Measurements from ENCODE around the gene LSR.

The LSR gene

DNA sequence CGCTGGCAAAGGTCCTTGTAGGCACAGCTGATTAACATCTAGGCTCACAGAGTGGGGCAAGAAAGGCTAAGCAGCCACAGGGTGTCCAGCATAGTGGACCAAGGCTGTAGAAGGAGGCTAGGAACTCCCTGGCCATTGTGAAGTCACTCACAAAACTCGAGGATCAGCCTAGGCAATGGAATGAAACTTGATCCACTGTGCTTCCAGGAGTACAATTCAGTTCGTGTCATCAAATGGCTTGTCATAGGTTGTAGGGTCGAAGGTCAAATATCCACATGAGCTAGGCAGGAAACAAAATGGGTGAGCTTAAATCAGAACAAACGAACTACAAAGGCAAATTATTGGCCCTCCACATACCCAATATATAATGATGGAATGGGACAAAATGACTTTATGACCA lies 15.9 kb upstream of the LSR start:
- no peak for TF ChIP-seq NFIC (IDR thresholded peaks at IDR 0.05)
- TF ChIP-seq RAD21 (IDR thresholded peaks at IDR 0.05; ENCODE audit: low read depth): no peak
- TF ChIP-seq CREB1 (IDR thresholded peaks at IDR 0.05; ENCODE audit: low read depth): no peak
- TF ChIP-seq, protein P1, sequence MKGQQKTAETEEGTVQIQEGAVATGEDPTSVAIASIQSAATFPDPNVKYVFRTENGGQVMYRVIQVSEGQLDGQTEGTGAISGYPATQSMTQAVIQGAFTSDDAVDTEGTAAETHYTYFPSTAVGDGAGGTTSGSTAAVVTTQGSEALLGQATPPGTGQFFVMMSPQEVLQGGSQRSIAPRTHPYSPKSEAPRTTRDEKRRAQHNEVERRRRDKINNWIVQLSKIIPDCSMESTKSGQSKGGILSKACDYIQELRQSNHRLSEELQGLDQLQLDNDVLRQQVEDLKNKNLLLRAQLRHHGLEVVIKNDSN (IDR thresholded peaks at IDR 0.05): no peak
- TF ChIP-seq FOXM1 (IDR thresholded peaks at IDR 0.05; ENCODE audit: borderline replicate concordance, low read depth): no peak
- no peak for TF ChIP-seq EP300 (IDR thresholded peaks at IDR 0.05; ENCODE audit: borderline replicate concordance)
- no peak for TF ChIP-seq EGR1 (IDR thresholded peaks at IDR 0.05)
- TF ChIP-seq ZBTB7A (IDR thresholded peaks at IDR 0.05; ENCODE audit: low read depth): no peak
- TF ChIP-seq YY1 (IDR thresholded peaks at IDR 0.05; ENCODE audit: low read depth): no peak
- no peak for TF ChIP-seq TEAD4 (IDR thresholded peaks at IDR 0.05)
- TF ChIP-seq, protein P2, sequence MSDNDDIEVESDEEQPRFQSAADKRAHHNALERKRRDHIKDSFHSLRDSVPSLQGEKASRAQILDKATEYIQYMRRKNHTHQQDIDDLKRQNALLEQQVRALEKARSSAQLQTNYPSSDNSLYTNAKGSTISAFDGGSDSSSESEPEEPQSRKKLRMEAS (IDR thresholded peaks at IDR 0.05): no peak
- TF ChIP-seq TAF1 (IDR thresholded peaks at IDR 0.05; ENCODE audit: low read depth): no peak

DNA sequence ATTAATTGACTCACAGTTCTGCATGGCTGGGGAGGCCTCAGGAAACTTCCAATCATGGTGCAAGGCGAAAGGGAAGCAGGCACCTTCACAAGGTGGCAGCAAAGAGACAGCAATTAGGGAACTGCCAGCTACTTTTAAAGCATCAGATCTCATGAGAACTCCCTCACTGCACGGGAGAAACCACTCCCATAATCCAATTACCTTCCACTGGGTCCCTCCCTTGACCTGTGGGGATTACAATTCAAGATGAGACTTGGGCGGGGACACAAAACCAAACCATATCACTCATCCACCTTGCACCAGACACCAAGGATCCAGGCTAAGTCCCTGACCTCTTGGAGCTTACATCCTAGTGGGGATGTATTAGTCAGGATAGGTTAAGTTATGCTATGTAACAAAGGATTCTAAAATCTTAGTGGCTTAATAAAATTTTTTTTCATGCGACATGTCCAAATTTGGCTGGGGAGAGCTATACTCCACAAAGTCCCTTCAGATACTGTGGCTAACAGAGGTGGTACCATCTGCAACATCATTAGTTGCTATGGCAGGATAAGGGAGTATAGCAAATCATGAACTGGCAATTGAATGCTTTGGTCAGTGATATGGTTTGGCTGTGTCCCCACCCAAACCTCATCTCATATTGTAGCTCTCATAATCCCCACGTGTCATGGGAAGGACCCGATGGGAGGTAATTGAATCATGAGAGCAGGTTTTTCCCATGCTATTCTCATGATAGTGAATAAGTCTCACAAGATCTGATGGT lies 12.0 kb upstream of the LSR start:
- TF ChIP-seq RAD21 (IDR thresholded peaks at IDR 0.05; ENCODE audit: low read depth): peak; percentile 31; the same call in 1 of the 2 replicates
- no peak for TF ChIP-seq NFIC (IDR thresholded peaks at IDR 0.05)

DNA sequence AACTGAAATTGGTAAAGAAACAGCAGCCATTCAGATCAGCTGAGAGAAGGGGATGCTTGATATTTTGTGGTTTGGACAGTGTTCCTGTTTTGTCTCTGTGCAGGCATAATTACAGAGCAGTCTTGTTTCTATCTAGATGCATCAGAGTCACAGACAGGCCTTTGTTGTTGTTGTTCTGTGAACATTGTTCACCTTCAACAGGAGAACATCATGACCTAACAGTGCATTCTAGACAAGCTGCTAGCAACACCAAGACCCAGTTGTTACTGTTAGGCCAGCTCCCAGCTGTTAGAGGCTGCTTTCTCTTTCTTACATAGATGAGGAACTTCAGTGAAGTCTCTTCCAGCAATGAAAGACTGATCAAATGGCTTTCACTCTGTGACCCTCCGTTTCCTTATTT lies 8.5 kb upstream of the LSR start:
- TF ChIP-seq CEBPB (IDR thresholded peaks at IDR 0.05) (no peak), ZBTB7A (IDR thresholded peaks at IDR 0.05; ENCODE audit: low read depth) (no peak), YY1 (IDR thresholded peaks at IDR 0.05; ENCODE audit: low read depth) (no peak), NFIC (IDR thresholded peaks at IDR 0.05) (no peak), CREB1 (IDR thresholded peaks at IDR 0.05; ENCODE audit: low read depth) (no peak), RAD21 (IDR thresholded peaks at IDR 0.05; ENCODE audit: low read depth) (no peak), TEAD4 (IDR thresholded peaks at IDR 0.05) (no peak), TCF12 (IDR thresholded peaks at IDR 0.05; ENCODE audit: low read depth) (no peak), FOXM1 (IDR thresholded peaks at IDR 0.05; ENCODE audit: borderline replicate concordance, low read depth) (no peak), TAF1 (IDR thresholded peaks at IDR 0.05; ENCODE audit: low read depth) (no peak), EP300 (IDR thresholded peaks at IDR 0.05; ENCODE audit: borderline replicate concordance) (no peak), EGR1 (IDR thresholded peaks at IDR 0.05) (no peak)
- TF ChIP-seq, protein P2 (IDR thresholded peaks at IDR 0.05): no peak
- TF ChIP-seq, protein P1 (IDR thresholded peaks at IDR 0.05): no peak
- TF ChIP-seq, protein P3, sequence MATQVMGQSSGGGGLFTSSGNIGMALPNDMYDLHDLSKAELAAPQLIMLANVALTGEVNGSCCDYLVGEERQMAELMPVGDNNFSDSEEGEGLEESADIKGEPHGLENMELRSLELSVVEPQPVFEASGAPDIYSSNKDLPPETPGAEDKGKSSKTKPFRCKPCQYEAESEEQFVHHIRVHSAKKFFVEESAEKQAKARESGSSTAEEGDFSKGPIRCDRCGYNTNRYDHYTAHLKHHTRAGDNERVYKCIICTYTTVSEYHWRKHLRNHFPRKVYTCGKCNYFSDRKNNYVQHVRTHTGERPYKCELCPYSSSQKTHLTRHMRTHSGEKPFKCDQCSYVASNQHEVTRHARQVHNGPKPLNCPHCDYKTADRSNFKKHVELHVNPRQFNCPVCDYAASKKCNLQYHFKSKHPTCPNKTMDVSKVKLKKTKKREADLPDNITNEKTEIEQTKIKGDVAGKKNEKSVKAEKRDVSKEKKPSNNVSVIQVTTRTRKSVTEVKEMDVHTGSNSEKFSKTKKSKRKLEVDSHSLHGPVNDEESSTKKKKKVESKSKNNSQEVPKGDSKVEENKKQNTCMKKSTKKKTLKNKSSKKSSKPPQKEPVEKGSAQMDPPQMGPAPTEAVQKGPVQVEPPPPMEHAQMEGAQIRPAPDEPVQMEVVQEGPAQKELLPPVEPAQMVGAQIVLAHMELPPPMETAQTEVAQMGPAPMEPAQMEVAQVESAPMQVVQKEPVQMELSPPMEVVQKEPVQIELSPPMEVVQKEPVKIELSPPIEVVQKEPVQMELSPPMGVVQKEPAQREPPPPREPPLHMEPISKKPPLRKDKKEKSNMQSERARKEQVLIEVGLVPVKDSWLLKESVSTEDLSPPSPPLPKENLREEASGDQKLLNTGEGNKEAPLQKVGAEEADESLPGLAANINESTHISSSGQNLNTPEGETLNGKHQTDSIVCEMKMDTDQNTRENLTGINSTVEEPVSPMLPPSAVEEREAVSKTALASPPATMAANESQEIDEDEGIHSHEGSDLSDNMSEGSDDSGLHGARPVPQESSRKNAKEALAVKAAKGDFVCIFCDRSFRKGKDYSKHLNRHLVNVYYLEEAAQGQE (IDR thresholded peaks at IDR 0.05; ENCODE audit: low read depth): no peak

DNA sequence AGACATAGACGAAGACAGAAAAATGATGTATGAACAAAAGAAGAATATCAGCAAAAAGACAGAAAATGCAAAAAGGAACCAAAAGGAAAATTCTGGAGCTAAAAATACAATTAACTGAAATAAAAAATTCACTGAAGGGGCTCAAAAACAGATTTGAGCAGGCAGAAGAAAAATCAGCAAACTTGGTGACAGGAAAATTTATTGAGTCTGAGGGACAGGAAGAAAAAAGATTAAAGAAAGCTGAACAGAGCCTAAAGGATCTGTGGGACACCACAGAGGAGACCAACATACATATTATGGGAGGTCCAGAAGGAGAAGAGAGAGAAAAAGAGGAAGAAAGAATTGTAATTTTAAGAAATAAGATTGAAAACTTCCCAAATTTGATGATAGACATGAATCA lies 7.4 kb upstream of the LSR start:
- TF ChIP-seq, protein P2 (IDR thresholded peaks at IDR 0.05): no peak
- TF ChIP-seq TEAD4 (IDR thresholded peaks at IDR 0.05): no peak
- no peak for TF ChIP-seq EP300 (IDR thresholded peaks at IDR 0.05; ENCODE audit: borderline replicate concordance)
- no peak for TF ChIP-seq RAD21 (IDR thresholded peaks at IDR 0.05; ENCODE audit: low read depth)

DNA sequence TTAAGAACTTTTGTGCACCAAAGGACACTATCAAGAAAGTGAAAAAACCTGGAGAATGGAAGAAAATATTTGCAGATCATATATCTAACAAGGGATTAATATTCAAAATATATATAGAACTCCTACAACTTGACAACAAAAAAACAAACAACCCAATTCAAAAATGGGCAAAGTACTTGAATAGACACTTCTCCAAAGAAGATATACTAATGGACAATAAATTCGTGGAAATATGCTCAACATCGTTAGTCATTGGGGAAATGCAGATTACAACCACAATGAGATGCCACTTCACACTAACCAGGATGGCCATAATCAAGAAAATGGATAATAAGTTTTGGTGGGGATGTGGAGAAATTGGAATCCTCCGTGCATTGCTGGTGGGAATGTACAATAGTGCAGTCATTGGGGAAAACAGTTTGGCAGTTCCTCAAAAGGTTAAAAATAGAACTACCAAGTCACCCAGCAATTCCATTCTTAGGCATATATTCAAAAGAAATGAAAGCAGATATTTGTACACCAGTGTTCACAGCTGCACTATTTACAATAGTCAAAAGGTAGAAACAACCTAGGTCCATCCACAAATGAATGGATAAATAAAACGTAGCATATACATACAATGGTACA lies 2.2 kb upstream of the LSR start:
- TF ChIP-seq, protein P1 (IDR thresholded peaks at IDR 0.05): no peak
- TF ChIP-seq NFIC (IDR thresholded peaks at IDR 0.05): no peak

DNA sequence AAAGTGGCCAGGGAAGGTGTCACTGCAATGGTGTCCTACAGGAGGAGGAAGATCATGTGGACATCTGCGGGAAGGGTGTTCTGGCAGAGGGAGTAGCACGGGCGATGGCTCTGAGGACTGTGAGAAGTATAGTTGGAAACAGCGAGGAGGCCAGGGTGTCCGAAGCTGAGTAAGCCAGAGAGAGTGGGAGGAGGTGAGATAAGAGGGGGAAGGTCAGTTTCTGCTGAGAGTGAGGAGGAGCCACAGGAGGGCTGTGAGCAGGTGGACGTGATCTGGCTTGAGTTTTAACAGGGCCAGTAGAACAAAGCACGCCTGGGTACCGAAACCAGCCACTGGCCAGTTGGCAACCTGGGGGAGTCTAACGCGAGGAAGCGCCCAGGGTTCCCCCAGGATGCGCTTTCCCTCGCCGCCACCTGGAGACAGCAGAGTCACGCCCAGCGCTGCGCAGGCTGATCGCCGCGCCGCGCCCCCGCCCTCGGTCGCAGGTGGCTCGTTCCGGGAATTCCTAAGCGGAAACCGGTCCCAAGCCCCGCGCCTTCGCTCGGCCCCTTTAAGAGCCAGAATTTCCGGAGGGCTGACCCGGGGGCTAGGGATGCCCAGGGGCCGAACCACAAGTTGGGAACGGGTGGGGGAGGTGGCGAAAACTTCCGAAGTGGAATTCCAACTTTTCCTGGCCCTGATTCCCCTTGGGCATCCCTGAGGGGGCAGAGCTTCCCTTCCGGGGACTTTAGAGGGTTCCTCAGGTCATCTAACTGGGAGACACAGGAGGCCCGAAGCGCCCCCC lies 1.1 kb upstream of the LSR start:
- no peak for TF ChIP-seq CREB1 (IDR thresholded peaks at IDR 0.05; ENCODE audit: low read depth)
- TF ChIP-seq FOXM1 (IDR thresholded peaks at IDR 0.05; ENCODE audit: borderline replicate concordance, low read depth): peak; percentile 43; the same call in 1 of the 2 replicates
- TF ChIP-seq ZBTB7A (IDR thresholded peaks at IDR 0.05; ENCODE audit: low read depth): no peak
- TF ChIP-seq, protein P3 (IDR thresholded peaks at IDR 0.05; ENCODE audit: low read depth): no peak
- no peak for TF ChIP-seq CEBPB (IDR thresholded peaks at IDR 0.05)
- TF ChIP-seq RAD21 (IDR thresholded peaks at IDR 0.05; ENCODE audit: low read depth): peak; percentile 58; the same call in 1 of the 2 replicates
- peak; percentile 46; the same call in 1 of the 2 replicates for TF ChIP-seq EGR1 (IDR thresholded peaks at IDR 0.05)
- peak; percentile 68; the same call in 1 of the 2 replicates for TF ChIP-seq TCF12 (IDR thresholded peaks at IDR 0.05; ENCODE audit: low read depth)
- peak; percentile 71 for TF ChIP-seq TEAD4 (IDR thresholded peaks at IDR 0.05)
- peak; percentile 10; the same call in 1 of the 2 replicates for TF ChIP-seq YY1 (IDR thresholded peaks at IDR 0.05; ENCODE audit: low read depth)
- TF ChIP-seq NFIC (IDR thresholded peaks at IDR 0.05): peak; percentile 29; the same call in 1 of the 2 replicates
- TF ChIP-seq, protein P2 (IDR thresholded peaks at IDR 0.05): peak; percentile 78
- TF ChIP-seq TAF1 (IDR thresholded peaks at IDR 0.05; ENCODE audit: low read depth): peak; percentile 67
- TF ChIP-seq, protein P1 (IDR thresholded peaks at IDR 0.05): peak; percentile 10; the same call in 1 of the 2 replicates
- no peak; the same call in 1 of the 2 replicates for TF ChIP-seq EP300 (IDR thresholded peaks at IDR 0.05; ENCODE audit: borderline replicate concordance)
